K562 (cell line): Measurements from ENCODE around the gene GTPBP6. TPM values are rescaled to one million over a fixed set of nuclear protein-coding genes. Genes with fewer than 3 reads are reported as not detected.
"Not testable (repeated sequence)": the region's sequence is repeated elsewhere in the genome, so short reads cannot be mapped to it uniquely, and the experiment has no call there.

Experiments
- ATAC-seq: fragments of 200-7000 bp; cut with Tn5 transposase; 3 replicates; pipeline ENCODE4 v1.9.1; 2020; ENCODE audit warnings: moderate library complexity
- BruUV-seq: library from RNA; stranded (reverse); fragments of 400-500 nt; replicated peaks from 2 replicates; lab custom pipeline; 2021; lab: Mats Ljungman, UMichigan
- CTCF ChIA-PET: fragments of 300-600 bp; formaldehyde crosslinking; extraction: SDS; loops from one replicate; lab custom pipeline; 2021; ENCODE audit warnings: low intra/inter-chr PET ratio; lab: Yijun Ruan, JAX
- POLR2A ChIA-PET: fragments of 300-600, 350-650 bp; sonication (Branson Sonifier 250); formaldehyde crosslinking; extraction: SDS; loops from one replicate; lab custom pipeline; 2021; ENCODE audit warnings: antibody characterized with exemption, inconsistent platforms; lab: Yijun Ruan, JAX
- DNase-seq, 4 experiments: peaks; one replicate each; pipeline versions ENCODE4 v3.0.0 to v3.0.0-alpha.2; 2011 to 2018; ENCODE audit warnings: low spot score in 3 of 4, mixed read lengths in 3 of 4; ENCODE audit errors: extremely low read depth in 1 of 4
- FAIRE-seq: peaks from 2 replicates; lab custom pipeline; 2011; peaks lifted over from hg19 to GRCh38; lab: Jason Lieb, UNC
- H2AFZ ChIP-seq: 2 replicates; pipeline ENCODE4 v1.6.0; 2011; ENCODE audit warnings: low read depth, low read length, control low read depth, inconsistent platforms
- H3K27ac ChIP-seq: fragments of 200-600 bp; 3 replicates; pipeline ENCODE4 v1.8.0; 2011; ENCODE audit warnings: low read depth, mild to moderate bottlenecking, control low read depth, inconsistent platforms, low read length, moderate library complexity, mixed read lengths; ENCODE audit errors: extremely low read depth
- H3K27me3 ChIP-seq, 2 experiments: fragments of 300-600 bp in 1 of 2; 2 replicates in 1 of 2; 3 replicates in 1 of 2; pipeline versions ENCODE4 v1.6.0 to v1.8.0; 2011; ENCODE audit warnings: inconsistent platforms in 2 of 2, low read length in 2 of 2, mild to moderate bottlenecking in 1 of 2, mixed read lengths in 1 of 2, moderate library complexity in 1 of 2; ENCODE audit not compliant: control insufficient read depth in 2 of 2, insufficient read depth in 2 of 2
- H3K36me3 ChIP-seq: fragments of 300-600 bp; 3 replicates; pipeline ENCODE4 v1.8.0; 2011; ENCODE audit warnings: mild to moderate bottlenecking, low read length, inconsistent platforms; ENCODE audit not compliant: control insufficient read depth, insufficient read depth
- H3K4me1 ChIP-seq, 2 experiments: fragments of 200-600 bp in 1 of 2; replicated peaks in 1 of 2; 2 replicates in 1 of 2; 3 replicates in 1 of 2; pipeline versions ENCODE4 v1.5.1 to v1.8.0; 2011; ENCODE audit warnings: inconsistent platforms in 2 of 2, low read length in 2 of 2, mild to moderate bottlenecking in 1 of 2, mixed read lengths in 1 of 2, moderate library complexity in 1 of 2; ENCODE audit not compliant: control insufficient read depth in 2 of 2, insufficient read depth in 2 of 2
- H3K4me2 ChIP-seq: 2 replicates; pipeline ENCODE4 v1.6.1; 2011; ENCODE audit warnings: low read length, control low read depth, inconsistent platforms, mixed read lengths; ENCODE audit not compliant: insufficient read depth
- H3K4me3 ChIP-seq: fragments of 200-600 bp; sonication (generic), shearing (Covaris generic); 2 replicates; pipeline ENCODE4 v1.5.1; 2016; ENCODE audit warnings: control low read depth, inconsistent platforms
- H3K79me2 ChIP-seq: fragments of 200-600 bp; 3 replicates; pipeline ENCODE4 v1.8.0; 2011; ENCODE audit warnings: low read length, inconsistent platforms; ENCODE audit not compliant: control insufficient read depth, insufficient read depth
- H3K9ac ChIP-seq, 2 experiments: 2 replicates each; pipeline versions ENCODE4 v1.6.0 to v1.6.1; 2011; ENCODE audit warnings: low read depth in 2 of 2, low read length in 2 of 2, control low read depth in 1 of 2, inconsistent platforms in 1 of 2, mild to moderate bottlenecking in 1 of 2, mixed read lengths in 1 of 2; ENCODE audit not compliant: insufficient read depth in 1 of 2
- H3K9me1 ChIP-seq: one replicate; pipeline ENCODE4 v1.6.0; 2011; ENCODE audit warnings: inconsistent platforms, mild to moderate bottlenecking, low read length, moderate library complexity; ENCODE audit not compliant: control insufficient read depth, insufficient read depth
- H3K9me3 ChIP-seq: replicated peaks from 2 replicates; pipeline ENCODE4 v1.5.1; 2011; ENCODE audit warnings: low read depth, low read length, inconsistent platforms; ENCODE audit not compliant: control insufficient read depth, insufficient read depth
- H4K20me1 ChIP-seq: replicated peaks from 2 replicates; pipeline ENCODE4 v1.6.1; 2011; ENCODE audit warnings: low read length, inconsistent platforms, mixed read lengths; ENCODE audit not compliant: control insufficient read depth, insufficient read depth
- CEBPG ChIP-seq, 3 experiments: fragments of 200-800 bp in 1 of 3; sonication (Bioruptor generic) in 1 of 3; sonication (generic) in 1 of 3; formaldehyde crosslinking in 1 of 3; IDR thresholded peaks in 2 of 3; conservative IDR thresholded peaks in 1 of 3; 2 replicates each; pipeline versions ENCODE4 v1.6.1 to v1.8.0; 2016 to 2022; ENCODE audit warnings: missing compliant biosample characterization in 2 of 3, missing genetic modification characterization in 2 of 3, mild to moderate bottlenecking in 1 of 3, missing genetic modification reagents in 1 of 3
- FOXM1 ChIP-seq, 2 experiments: fragments of 450-650 bp in 1 of 2; sonication (generic) in 1 of 2; formaldehyde crosslinking in 1 of 2; IDR thresholded peaks; 2 replicates each; pipeline versions ENCODE4 v1.6.1 to v1.9.0; 2017 to 2022; ENCODE audit warnings: low read depth in 2 of 2, mild to moderate bottlenecking in 2 of 2, missing genetic modification reagents in 1 of 2, moderate library complexity in 1 of 2
- GTF2A2 ChIP-seq: IDR thresholded peaks from 2 replicates; pipeline ENCODE4 v1.6.1; 2016; ENCODE audit warnings: mild to moderate bottlenecking, missing genetic modification characterization, missing compliant biosample characterization
- HEY1 ChIP-seq: fragments of 250-450 bp; sonication (Bioruptor Pico); IDR thresholded peaks from 2 replicates; pipeline ENCODE4 v1.5.0; 2020; ENCODE audit warnings: mild to moderate bottlenecking, moderate library complexity, borderline replicate concordance
- KLF1 ChIP-seq: fragments of 450-650 bp; IDR thresholded peaks from 2 replicates; pipeline ENCODE4 v1.6.1; 2016; ENCODE audit warnings: missing genetic modification characterization, missing compliant biosample characterization
- MCM2 ChIP-seq: fragments of 450-650 bp; IDR thresholded peaks from 2 replicates; pipeline ENCODE4 v1.6.1; 2017; ENCODE audit warnings: low read depth, mild to moderate bottlenecking
- WHSC1 ChIP-seq: IDR thresholded peaks from one replicate; pipeline ENCODE4 v1.6.1; 2012; ENCODE audit warnings: low read length, control low read depth, inconsistent platforms
- WGBS: fragments of 100-300 bp; shearing (Covaris generic); methylation state at CpG from one replicate; pipeline ENCODE4 v1.1.6; 2016; ENCODE audit warnings: low coverage, mixed read lengths; ENCODE audit not compliant: insufficient coverage; ENCODE audit errors: missing lambda C conversion rate; 5-methylcytosine and 5-hydroxymethylcytosine counted together
- in situ Hi-C: fragments of 300-500 bp; cut with MboI; formaldehyde crosslinking; loops from 4 replicates; pipeline ENCODE4 v1.15.0; 2018; ENCODE audit warnings: inconsistent platforms, mixed read lengths
- intact Hi-C: fragments of 100-400 bp; cut with micrococcal nuclease; formaldehyde crosslinking; loops from 2 replicates; pipeline ENCODE4 v1.14.2; 2022
- polyA plus RNA-seq, 8 experiments: library from polyadenylated mRNA; depleted of rRNA in 4 of 8; stranded (reverse) in 5 of 8; unstranded in 3 of 8; fragments of >200 nt; fragmentation: Nextera tagmentation in 2 of 8; fragmentation: Illumina TruSeq in 1 of 8; extraction: Ambion mirVana in 2 of 8; extraction: Trizol in 1 of 8; gene quantifications; 2 replicates each; pipeline versions ENCODE4 v1.2.1 to v1.2.3, GENCODE V29; 2011 to 2014; ENCODE audit warnings: inconsistent platforms in 1 of 8, missing spikeins in 1 of 8
- total RNA-seq, 7 experiments: library from RNA; depleted of rRNA in 6 of 7; stranded (reverse); fragments of >200 nt in 6 of 7; fragmentation: Illumina TruSeq in 2 of 7; extraction: Trizol in 2 of 7; gene quantifications; 2 replicates each; pipeline versions ENCODE4 v1.2.1 to v1.2.3, GENCODE V29; 2011 to 2021; ENCODE audit warnings: low replicate concordance in 1 of 7
- TF ChIP-seq, protein P1 (sequence below): fragments of 250-450 bp; sonication (Bioruptor Pico); IDR thresholded peaks from 2 replicates; pipeline ENCODE4 v1.8.0; 2022; ENCODE audit warnings: moderate library complexity, mild to moderate bottlenecking, inconsistent platforms

GTPBP6 gene
- total and polyA plus RNA-seq, 9 of the 15 experiments (the other 6 are each of a cell fraction or from before 2014, with no cell fraction given): 0.24 to 35.2 (median 8.0) TPM

DNA sequence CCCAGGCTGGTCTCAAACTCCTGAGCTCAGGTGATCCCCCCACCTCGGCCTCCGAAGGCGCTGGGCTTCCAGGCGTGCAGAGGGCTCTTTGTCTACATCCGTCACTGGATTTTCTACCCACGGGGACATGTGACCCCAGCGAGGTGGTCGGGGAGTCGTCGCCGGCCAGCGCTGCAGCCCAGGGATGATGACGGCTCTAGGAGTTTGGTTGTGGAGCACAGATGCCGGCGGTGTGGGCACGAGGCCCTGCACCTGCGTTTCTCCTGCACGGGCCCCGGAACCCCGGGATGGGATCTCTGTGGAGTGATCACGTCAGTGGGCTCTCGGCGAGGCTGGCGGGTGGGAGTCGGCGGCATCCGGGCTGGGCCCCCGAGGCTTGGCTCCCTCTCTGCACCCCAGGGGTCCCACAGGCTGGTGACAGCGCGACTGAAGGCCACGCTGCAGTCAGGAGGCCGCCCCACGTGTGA is 9.1 kb upstream of the GTPBP6 start (continued):
- TF ChIP-seq MCM2 (no peak), FOXM1 (IDR thresholded peaks at IDR 0.05; ENCODE audit: low read depth) (no peak), FOXM1 (CRISPR knock-in tag; IDR thresholded peaks at IDR 0.05; ENCODE audit: low read depth) (no peak), GTF2A2 (no peak), WHSC1 (no peak), KLF1 (no peak), HEY1 (CRISPR knock-in tag) (no peak), CEBPG (CRISPR knock-in tag; IDR thresholded peaks at IDR 0.05) (no peak), CEBPG (tag; conservative IDR thresholded peaks at IDR 0.05 in 1 of 2, IDR thresholded peaks at IDR 0.05 in 1 of 2) (no peak)
- TF ChIP-seq, protein P1, sequence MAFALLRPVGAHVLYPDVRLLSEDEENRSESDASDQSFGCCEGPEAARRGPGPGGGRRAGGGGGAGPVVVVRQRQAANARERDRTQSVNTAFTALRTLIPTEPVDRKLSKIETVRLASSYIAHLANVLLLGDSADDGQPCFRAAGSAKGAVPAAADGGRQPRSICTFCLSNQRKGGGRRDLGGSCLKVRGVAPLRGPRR: no peak

DNA sequence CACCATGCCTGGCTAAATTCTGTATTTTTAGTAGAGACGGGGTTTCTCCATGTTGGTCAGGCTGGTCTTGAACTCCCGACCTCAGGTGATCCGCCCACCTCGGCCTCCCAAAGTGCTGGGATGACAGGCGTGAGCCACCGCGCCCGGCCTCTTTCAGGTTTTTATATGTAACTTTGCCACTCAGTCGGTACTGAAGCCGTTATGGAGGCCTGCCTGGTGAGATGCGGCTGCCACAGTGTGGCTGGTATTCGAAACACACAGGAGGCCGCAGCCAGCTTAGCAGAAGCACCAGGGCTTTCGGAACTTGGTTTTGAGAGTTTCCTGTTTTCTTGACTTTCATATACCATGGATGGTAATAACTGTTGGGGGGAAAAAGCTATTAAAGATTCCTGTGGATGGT is 6.1 kb upstream of the GTPBP6 start:
- BruUV-seq, H3K36me3 ChIP-seq, POLR2A ChIA-PET, H3K27me3 ChIP-seq, H3K4me3 ChIP-seq, ATAC-seq, H3K9me3 ChIP-seq, in situ Hi-C loops, H3K4me2 ChIP-seq, DNase-seq, H3K9me1 ChIP-seq, H4K20me1 ChIP-seq, FAIRE-seq, H2AFZ ChIP-seq, CTCF ChIA-PET, H3K27ac ChIP-seq, H3K9ac ChIP-seq: not testable (repeated sequence)
- 61% methylated on average over 8 of the region's 14 CpGs for whole genome bisulfite sequencing
- H3K4me1 ChIP-seq: peaks cover 5 to 16% of the 10 kb centered on the region in 2 experiments; a peak in 4 of 5 replicates
- H3K79me2 ChIP-seq: peaks cover 12% of the 10 kb centered on the region; the same call in 2 of the 3 replicates
- intact Hi-C loops: loop anchor here (10.0 kb wide), 1 partner anchor 60 kb away; the partner anchor contains the start of gene PPP2R3B
